ENCODE data around the gene FNIP2.
"Not testable (repeated sequence)": the region's sequence is repeated elsewhere in the genome, so short reads cannot be mapped to it uniquely, and the experiment has no call there.

FNIP2 gene

DNA sequence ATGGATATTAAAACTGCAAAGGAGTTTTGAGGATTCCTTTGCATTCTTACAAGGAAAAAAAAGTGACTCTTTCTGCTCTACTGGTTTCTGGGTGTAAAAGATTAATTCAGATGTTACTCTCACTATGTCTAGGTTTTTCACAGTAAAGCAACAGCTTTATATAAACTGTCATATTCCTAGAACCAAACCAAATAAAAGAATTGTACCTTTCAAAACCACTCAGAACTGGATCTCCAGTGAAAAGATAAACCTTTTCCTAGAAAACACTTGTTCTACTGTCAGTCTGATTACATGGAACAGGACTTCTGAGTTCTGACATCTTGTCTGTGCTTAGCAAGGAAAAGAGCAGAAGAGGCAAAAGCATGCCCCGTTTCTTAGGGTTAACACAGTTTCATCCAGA lies 40.6 kb upstream of the FNIP2 start:
- no peak for TF ChIP-seq CTCF (conservative IDR thresholded peaks at IDR 0.05; ENCODE audit: control insufficient read depth, insufficient read depth, low read depth, low read length)
- H3K4me3 ChIP-seq (ENCODE audit: control insufficient read depth, low read depth, low read length) = no peak overlapping the region
- no peak for DNase-seq (ENCODE audit: low read depth)

GRCh38 chr4:158729716-158730559 lies 38.9 kb upstream of the FNIP2 start:
- peak; percentile 70 for DNase-seq (ENCODE audit: low read depth)
- peak; percentile 95 for TF ChIP-seq CTCF (conservative IDR thresholded peaks at IDR 0.05; ENCODE audit: control insufficient read depth, insufficient read depth, low read depth, low read length)
- no peak overlapping the region for H3K4me3 ChIP-seq (ENCODE audit: control insufficient read depth, low read depth, low read length)

- H3K4me3 ChIP-seq (ENCODE audit: control insufficient read depth, low read depth, low read length) = no peak overlapping the region
- no peak for DNase-seq (ENCODE audit: low read depth)
- TF ChIP-seq CTCF (conservative IDR thresholded peaks at IDR 0.05; ENCODE audit: control insufficient read depth, insufficient read depth, low read depth, low read length) = no peak
Observed at GRCh38 chr4:158738866-158739265, 30.0 kb upstream of the FNIP2 start.

GRCh38 chr4:158739600-158739999 lies 29.2 kb upstream of the FNIP2 start:
- TF ChIP-seq CTCF (conservative IDR thresholded peaks at IDR 0.05; ENCODE audit: control insufficient read depth, insufficient read depth, low read depth, low read length) = no peak

GRCh38 chr4:158741326-158742021 lies 27.4 kb upstream of the FNIP2 start:
- TF ChIP-seq CTCF (conservative IDR thresholded peaks at IDR 0.05; ENCODE audit: control insufficient read depth, insufficient read depth, low read depth, low read length) = no peak
- H3K4me3 ChIP-seq (ENCODE audit: control insufficient read depth, low read depth, low read length) = no peak overlapping the region
- DNase-seq (ENCODE audit: low read depth) = no peak

More at GRCh38 chr4:158739600-158739999, 29.2 kb upstream of the FNIP2 start:
- H3K4me3 ChIP-seq (ENCODE audit: control insufficient read depth, low read depth, low read length) = no peak overlapping the region
- no peak for DNase-seq (ENCODE audit: low read depth)

DNA sequence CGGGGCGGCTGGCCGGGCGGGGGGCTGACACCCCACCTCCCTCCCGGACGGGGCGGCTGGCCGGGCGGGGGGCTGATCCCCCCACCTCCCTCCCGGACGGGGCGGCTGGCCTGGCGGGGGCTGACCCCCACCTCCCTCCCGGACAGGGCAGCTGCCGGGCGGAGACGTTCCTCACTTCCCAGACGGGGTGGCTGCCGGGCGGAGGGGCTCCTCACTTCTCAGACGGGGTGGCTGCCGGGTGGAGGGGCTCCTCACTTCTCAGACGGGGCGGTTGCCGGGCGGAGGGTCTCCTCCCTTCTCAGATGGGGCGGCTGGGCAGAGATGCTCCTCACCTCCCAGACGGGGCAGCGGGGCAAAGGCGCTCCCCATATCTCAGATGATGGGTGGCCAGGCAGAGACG lies 22.3 kb upstream of the FNIP2 start:
- not testable (repeated sequence) for H3K4me3 ChIP-seq (ENCODE audit: control insufficient read depth, low read depth, low read length); DNase-seq (ENCODE audit: low read depth)

DNA sequence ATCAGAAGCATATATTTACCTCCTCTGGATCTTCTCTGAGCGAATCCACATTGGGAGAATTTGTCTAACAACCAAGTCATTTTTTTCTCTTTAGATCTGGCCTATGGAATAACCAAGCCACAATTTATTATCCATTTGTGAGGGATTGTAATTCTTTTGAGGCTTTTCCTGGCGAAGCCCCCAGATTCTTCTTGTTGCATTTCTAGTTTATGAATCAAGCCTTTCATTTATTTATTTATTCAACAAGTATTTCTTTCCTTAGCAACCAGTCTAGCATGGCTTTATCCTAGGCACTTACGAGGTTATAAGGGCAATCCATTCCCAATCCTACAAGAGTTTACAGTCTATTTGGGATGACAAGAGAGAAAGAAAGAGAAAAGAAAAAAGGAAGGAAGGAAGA lies 18.4 kb upstream of the FNIP2 start:
- no peak for TF ChIP-seq CTCF (conservative IDR thresholded peaks at IDR 0.05; ENCODE audit: control insufficient read depth, insufficient read depth, low read depth, low read length)
- H3K4me3 ChIP-seq (ENCODE audit: control insufficient read depth, low read depth, low read length) = no peak overlapping the region
- DNase-seq (ENCODE audit: low read depth) = peak; percentile 55

Measured in fibroblast of mammary gland (primary cell).